GM11168 (cell line): ENCODE measurements around the gene MICAL2.

Experiments used
- in situ Hi-C: fragments of 300-500 bp; cut with MboI; formaldehyde crosslinking; loops from one replicate; pipeline ENCODE4 v1.12.0; 2022; ENCODE audit warnings: low sequenced_read_pairs; ENCODE audit not compliant: unreplicated experiment

MICAL2 gene

DNA sequence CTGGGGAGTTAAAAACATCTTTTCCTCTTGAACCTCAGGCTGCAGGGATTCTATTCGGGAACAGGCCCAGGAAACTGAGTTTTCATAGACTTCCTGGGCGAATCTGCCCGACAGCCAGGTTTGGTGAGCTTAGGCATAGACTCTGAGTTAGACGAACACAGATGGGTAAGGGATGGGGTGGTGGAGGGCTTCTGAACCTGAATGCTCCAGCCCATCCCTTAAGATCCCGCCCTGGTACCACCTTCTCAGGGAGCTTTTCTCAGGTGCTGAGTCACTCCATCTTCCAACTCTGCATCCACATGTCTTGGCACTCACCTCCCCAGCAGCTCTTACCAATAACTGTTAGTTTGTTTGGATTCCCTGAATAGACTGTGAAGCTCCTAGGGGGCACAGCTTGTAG is 37.4 kb downstream of the MICAL2 start:
- in situ Hi-C loops: no loop called here

DNA sequence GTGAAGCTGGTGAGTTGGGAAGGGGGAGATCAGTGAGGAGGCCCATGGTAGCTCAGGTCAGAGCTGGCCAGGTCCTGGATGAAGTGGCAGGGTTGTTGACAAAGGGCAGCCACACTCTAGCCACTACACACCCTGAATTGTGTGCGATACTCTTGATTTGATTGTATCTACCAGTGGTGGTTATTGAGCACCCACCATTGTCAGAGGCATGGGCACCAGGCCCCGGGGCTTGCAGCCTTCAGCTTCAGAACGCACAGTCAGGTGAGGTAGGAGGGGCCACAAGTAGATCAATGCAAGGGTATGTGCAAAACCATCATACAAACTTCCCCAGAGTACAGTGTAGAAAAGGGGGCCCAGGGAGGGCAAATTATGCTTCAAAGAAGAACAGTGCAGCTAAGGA is 38.1 kb downstream of the MICAL2 start:
- in situ Hi-C loops: no loop called here

DNA sequence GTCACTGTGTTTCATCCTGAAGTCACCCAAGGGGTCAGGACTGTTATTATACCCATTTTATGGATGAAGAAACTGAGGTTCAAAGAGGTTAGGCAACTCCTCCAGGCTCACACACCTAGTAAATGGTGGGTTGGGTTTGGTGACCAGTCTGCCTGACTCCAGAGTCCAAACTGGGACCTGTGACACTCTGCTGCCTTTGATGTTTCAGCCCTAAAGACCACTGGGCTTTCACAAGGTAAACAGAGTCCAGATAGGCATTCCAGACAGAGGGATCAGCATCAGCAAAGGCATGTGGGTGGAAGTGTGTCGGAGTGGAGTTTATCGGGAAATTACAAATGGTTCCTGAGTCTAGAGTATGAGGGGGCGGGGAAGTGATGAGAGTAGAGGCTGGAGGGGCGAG is 38.5 kb downstream of the MICAL2 start:
- in situ Hi-C loops: no loop called here

DNA sequence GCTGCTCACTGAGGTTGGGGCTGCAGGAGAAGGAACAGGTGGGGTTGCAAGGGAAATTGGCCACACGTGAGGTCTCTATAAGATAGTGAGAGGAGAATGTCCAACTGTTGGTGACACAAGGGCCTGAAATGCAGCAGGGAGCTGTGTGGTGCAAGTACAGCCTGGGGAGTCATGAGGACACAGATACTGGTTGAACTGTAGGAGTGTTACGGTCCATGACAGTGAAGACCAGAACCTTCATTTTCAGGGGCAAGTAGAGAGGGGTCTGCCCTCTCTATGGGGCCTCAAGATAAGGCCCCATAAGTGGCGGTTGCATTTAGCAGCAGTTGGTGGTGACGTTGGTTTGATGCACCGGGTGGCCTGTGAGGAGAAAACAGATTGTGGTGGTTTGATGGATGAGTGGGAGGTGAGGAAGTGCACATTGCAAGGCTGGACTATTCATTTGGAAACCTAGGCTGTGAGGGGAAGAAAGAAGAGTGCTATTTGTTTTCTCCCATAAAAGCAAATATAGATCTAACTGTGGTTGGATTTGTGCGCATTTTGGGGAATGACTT is 39.4 kb downstream of the MICAL2 start:
- in situ Hi-C loops: no loop called here

DNA sequence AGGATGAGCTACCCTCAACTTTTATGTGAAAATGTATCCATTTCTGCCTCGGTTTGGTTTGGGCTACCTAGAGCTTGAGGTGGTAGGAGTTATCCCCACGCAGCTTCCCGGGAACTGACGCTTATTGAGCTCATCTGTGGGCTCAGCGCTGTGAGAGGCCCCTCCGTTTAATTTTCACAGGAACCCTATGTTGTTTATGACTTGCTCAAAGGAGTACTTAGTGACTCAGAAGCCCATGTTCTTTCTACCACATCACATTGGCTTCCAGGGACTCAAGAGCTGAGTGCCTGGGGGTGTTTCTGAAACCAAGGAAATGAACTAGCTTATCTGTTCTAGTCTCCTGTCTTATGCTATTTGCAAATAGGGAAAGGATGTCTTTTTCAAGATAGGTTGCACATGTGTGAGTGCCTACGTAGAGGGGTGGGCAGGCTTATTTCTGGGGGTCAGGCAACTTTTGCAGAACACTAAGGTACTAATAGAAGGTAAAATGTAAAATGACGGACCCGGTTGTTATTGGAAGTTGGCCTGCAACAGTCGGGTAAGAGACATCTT is 40.5 kb downstream of the MICAL2 start:
- in situ Hi-C loops: no loop called here

DNA sequence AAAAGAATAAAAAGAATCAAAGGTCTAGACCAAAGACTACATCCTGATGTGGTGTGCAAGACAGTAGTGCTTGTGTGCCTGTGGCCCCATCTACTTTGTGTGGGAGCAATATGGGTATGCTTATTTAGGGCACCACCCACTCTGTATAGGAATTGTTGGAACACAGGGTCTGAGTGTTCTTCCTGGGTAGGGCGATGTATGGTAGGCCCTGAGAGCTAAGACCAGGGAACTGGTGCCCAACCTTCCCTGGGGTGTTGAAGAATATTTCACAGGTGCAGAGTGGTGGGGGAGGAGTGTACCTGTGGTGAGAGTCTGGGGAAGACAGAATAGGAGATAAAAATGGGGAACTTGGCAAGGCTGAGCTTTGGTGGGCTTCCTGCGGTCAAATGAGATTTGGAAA is 41.9 kb downstream of the MICAL2 start:
- in situ Hi-C loops: no loop called here

DNA sequence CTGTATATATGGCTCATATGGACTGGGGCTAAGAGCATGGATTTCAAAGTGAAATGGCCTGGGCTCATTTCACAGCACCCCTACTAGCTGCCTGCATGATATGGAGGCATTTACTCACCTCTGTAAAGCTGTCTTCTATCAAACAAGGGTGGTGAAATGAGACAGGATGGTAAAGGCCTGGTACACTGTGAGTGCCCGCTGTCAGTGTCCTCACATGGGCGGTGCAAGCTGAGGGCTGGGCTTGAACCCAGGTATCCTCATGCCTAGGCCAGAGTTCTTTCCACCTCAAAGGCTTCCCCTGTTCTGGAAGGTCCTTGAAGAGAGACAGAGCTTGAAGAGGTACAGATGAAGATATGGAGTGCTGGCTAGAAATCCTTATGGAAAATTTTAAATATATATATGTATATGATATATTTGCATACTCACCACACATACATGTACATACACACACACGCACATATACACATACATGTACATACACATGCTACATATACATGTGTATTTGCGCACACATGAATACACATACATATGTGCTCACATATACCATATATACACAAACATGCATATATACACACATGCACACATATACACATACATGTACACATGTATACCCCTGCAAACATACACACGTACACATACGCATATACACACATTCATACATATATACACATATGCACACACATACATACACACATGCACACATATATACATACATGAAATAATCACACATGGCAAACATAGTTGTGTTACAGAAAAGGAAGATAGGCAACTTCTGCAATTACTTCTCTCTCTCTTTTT is 44.7 kb downstream of the MICAL2 start:
- in situ Hi-C loops: no loop called here

DNA sequence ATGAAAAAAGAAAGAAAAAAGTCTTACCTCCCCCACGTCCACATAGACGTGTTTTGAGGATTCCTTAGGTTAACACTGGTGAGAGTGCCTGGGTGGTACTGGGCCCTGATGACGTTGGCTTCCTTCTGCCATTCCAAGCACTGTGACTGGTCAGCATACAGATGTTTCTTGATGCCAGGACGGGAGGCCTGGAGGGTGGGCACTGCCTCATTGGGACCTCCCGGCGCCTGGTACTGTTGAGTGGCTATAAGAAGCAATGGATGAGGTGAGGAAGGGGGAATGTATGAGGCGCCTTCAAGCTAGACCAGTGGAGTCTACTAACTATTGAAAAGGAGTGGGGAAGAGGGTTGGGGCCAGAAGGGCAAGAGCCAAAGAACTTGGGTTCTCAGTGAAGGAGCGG is 45.3 kb downstream of the MICAL2 start:
- in situ Hi-C loops: no loop called here

DNA sequence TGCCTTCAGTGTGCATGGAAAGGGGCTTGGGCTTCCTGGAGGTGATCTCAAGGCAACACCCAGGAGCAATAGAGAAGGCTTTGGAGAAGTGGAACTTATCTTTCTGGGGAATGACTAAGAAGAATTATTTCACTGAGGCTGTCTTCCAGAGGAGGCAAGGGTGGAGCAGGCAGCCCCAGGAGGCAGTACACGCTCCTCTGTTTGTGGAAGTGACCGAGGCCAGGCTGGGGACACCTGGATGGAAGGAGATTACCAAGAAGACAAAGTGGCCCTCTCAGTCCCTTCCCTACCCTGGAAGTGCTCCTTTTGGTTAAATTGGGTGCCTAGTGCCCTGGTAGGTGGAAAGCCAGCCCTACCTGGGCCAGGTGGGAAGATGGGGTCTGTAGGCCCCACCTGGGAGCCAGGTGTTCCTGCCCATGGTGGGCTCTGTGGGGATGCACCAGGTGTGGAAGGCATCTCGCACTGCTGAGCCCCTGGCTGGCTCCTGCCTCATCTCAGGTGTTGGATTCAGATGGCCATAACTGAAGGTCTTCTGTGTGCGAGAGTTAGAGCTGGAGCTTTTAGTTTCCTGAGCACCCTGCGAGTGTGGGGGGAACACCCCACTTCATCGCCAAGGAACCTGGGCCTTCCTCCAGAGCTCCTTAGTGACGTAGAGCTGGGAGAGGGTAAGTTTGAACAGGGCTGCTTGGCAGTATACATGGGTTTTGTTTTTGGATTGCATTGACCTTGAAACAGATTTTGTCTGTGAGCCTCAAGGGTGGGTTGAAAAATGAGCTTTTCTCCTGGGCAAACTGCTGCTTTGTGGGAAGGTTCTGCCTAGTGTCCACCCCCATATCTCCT is 46.1 kb downstream of the MICAL2 start:
- in situ Hi-C loops: no loop called here

DNA sequence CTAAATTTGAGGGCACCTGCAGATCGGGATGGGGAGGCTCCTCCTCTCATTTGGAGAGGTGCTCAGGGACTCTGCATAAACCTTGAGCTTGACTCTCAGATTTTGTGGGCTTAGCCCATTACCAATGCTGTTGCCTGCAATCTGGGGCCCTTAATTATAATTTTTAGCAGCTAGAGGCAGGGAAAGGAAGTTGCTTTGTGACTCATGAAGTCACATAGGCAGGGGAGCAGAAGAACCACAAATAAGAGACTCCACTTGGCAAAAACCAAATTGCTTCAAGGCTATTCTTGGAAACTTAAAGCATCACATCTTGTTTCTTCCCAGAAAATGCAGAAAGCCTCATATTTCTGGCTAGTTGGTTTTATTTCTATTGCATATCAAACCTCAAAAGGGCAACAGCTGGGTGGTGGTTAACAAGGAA is 46.9 kb downstream of the MICAL2 start:
- in situ Hi-C loops: no loop called here

DNA sequence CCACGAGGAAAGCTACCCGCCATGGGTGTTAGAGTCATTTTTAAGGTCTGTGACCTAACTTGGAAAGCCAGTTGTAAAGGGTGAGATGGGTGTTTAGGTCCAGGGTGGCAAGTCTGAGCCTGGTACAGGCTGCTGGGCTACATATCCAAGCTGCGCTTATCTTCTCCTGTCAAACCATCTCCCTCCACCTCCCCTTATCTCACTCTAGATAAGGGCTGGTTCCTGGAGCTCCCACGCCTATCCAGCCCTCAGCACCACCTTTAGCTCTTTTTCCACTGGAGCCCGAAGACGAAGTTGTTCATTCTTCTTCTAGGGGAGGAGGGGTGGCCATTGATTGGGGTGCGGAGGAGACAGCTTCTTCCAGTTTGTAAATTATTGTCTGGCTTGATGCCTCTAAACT is 48.5 kb downstream of the MICAL2 start:
- in situ Hi-C loops: no loop called here

DNA sequence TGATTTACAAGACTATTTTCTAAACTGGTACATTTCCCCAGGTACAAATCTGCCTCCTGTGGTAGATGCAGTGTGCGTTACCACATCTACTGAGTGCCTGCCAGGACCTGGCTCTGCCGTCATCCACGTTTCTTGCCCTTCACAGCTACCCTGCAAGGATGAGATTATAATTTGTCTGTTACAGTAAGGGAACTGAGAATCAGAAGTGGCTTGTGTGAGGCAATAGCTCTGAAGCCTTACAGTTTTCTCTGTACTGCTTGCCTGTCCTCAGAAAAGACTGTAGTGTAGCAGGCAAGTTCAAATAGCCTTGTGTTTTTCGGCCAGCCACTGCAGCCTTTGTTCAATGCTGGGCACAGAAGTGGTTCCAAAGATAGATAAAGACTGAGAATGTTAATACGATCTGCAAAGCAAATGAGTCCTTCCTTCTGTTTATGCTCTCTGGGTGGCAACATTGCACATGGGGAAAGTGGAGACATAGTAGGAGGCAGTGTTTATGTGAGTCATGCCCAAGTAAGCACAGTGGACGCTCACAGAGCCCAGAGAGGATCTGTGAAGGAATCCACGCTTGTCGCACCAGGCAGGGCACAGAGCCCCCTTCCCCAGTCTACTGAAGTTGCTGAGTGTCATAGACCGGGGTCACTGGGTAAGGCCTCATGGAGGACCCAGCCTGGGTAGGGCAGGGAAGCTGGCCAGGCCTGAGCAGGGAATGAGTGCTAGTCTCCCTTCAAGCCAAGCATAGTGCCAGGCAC is 49.1 kb downstream of the MICAL2 start:
- in situ Hi-C loops: no loop called here

DNA sequence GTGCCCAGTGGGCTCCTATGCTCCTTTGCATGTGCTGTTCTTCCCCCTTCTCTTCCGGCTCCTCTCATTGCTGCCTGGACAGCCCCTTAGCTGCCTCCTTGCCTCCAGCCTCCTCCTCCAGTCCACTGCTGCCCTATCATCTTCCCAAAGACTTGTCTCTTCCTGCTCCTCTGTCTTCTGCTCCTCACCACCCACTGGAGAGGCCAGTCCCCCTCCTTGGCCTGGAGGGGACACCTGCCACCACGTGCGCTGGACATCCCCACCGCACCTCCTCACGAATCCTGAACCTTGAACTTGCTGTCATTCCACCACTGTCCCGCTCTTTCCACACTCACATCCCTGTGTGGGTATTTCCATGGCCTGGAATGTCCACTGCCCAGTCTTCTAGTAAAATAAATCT is 49.8 kb downstream of the MICAL2 start:
- in situ Hi-C loops: no loop called here

DNA sequence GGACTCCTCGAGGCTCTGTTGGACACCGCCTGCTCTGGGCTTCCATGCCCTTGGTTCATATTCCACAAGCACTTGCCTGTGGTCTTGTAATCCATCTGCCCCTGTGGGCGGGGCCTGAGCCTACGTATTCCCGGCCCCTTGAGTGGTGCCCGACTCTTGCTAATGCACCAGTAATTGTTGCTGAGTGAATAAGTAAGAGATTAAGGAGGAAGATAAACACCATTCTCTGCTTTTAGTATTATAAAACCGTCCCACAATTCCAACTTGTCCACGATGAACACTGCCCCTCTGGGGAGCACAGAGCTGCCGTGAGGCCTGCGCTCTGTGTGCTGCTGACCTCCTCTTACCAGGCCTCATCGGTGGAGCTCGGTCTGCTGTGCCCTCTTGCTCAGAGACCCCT is 50.3 kb downstream of the MICAL2 start:
- in situ Hi-C loops: no loop called here

DNA sequence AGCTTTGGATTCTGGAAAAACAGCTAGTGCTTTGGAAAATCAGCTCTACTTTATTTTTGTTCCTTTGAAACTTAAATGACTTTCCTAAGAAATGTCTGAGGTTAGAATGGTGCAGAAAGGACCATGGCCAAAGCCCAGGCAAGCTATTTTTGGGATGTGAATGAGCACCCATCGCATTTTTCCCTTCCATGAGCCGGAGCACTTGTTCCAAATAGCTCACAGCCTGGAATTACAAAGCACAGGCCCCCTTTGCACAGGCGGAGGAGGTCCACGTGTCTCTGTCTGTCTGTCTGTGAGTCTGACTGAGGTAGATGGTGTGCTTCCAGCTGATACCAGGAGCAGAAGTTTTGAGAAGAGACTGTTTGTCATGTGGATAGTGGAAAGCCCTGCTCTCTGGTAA is 50.7 kb downstream of the MICAL2 start:
- in situ Hi-C loops: no loop called here

DNA sequence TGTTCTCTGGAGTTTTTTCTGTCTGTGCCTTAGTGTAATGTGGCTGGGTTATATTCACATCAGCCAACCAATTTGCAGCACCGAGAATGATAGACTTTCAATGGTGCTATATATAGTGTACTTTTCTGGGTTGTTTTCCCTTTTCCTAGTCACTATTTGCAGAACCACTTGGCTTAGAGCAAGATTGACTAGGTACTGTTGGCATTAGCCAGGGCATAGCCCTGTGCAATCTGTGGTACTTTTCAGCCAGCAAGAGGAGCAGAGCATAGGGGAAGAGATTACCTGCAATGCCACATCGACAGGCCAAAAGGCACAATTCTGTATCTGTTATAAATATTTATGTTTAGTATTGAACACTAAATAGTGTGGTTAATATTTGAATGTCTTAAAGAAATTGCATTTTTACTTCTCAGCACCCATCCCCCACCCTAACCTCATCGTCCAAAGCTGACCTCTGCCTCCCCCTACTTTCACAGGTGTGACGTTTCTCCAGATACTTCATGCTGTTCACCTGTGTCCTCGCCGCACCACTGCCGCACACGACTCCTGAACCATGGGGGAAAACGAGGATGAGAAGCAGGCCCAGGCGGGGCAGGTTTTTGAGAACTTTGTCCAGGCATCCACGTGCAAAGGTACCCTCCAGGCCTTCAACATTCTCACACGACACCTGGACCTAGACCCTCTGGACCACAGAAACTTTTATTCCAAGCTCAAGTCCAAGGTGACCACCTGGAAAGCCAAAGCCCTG is 51.4 kb downstream of the MICAL2 start:
- in situ Hi-C loops: no loop called here

DNA sequence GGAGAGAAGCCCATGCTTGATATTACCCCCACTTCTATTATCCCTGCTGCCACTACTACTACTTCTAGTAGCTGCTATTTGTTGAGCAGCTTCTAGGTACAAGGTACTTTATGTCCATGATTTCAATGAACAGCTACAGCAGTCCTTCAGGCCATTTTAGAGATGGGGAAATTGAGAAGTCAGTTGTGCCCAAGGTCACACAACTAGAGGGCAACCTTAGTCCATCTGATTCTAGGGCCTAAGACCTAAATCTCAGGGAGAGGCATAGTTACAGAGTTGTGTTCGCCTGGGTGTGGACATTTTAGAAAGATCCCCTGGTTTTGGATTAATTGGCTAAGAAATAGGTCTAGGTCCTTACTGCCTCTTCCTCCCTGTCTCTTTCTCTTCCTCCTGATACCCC is 52.3 kb downstream of the MICAL2 start:
- in situ Hi-C loops: no loop called here

DNA sequence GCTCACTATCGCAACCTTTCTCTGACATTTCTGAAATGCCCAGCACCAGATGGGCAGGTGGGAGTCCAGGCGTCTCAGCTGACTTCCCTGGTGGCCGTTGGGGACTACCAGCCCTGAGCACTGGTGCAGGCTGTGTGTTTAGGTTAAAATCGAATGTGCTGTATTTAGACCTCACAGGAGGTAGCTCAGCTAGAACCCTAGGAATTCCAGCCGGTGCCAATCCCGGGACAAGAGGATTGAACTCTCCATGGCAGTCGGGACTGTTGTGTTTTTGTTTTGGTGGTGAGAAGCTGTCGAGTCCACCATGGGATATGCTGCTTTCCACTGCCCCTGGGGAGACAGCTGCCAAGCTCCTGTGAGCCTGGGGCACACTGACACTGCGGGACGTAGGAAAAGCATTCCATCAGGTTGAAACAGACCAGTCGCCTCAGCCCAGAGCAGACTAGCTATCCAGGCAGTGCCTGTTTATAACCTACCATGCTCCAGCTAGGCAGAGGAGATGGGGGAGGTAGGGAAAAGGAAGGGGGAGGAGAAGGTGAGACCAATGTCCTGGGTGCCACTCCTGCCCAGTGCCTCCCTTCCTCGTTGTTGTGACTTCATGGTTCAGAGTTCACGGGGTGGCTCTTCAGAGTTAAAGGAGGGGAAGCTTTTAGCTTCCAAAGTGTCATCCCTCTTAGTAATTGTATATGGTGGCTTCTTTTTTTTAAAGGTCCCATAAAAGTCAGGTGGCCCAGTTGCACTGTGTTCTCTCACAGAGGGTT is 53.0 kb downstream of the MICAL2 start:
- in situ Hi-C loops: no loop called here
